Kidney epithelial cell (primary cell): ENCODE measurements around the gene MCMBP. TPM values are rescaled to one million over a fixed set of nuclear protein-coding genes. Genes with fewer than 3 reads are reported as not detected.
A peak's percentile ranks its signal among the peaks of the same experiment; 100 is the strongest.

Experiments used
- DNase-seq: peaks from one replicate; pipeline ENCODE4 v3.0.0-alpha.2; 2010; ENCODE audit warnings: low read depth
- H3K27me3 ChIP-seq: 2 replicates; pipeline ENCODE4 v1.6.0; 2011; ENCODE audit warnings: low read length; ENCODE audit not compliant: control insufficient read depth, insufficient read depth
- H3K36me3 ChIP-seq: 2 replicates; pipeline ENCODE4 v1.5.1; 2011; ENCODE audit warnings: low read length; ENCODE audit not compliant: control insufficient read depth, insufficient read depth
- H3K4me3 ChIP-seq: 2 replicates; pipeline ENCODE4 v1.5.1; 2011; ENCODE audit warnings: low read depth, mild to moderate bottlenecking, control low read depth, low read length
- total RNA-seq: library from RNA; depleted of rRNA; stranded (reverse); fragments of >200 nt; gene quantifications from 2 replicates; pipeline ENCODE4 v1.2.3, GENCODE V29; 2015
- TF ChIP-seq, protein P1 (sequence below): IDR thresholded peaks from 2 replicates; pipeline ENCODE4 v1.5.1; 2011; ENCODE audit warnings: mild to moderate bottlenecking, moderate library complexity, low read length, control low read depth, inconsistent platforms; ENCODE audit not compliant: insufficient read depth, poor library complexity, severe bottlenecking

Gene MCMBP
- total RNA-seq, 1 donor from 2014 or later = 45.2 TPM

DNA sequence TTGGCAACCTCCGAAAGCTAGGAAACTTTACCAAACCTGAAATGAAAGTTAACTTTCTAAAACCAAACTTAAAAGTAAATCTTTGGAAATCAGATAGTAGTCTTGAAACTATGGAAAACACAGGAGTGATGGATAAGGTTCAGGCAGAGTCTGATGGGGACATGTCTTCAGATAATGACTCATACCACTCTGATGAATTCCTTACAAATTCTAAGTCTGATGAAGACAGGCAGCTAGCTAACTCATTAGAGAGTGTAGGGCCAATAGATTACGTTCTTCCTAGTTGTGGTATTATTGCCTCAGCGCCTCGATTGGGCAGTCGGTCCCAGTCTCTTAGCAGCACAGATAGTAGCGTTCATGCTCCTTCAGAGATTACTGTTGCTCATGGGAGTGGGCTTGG is 45.9 kb downstream of the MCMBP start:
- no peak overlapping the region for H3K4me3 ChIP-seq
- peaks cover under 1% of the 10 kb centered on the region for H3K36me3 ChIP-seq
- H3K27me3 ChIP-seq = no peaks in the 10 kb centered on the region
- TF ChIP-seq, protein P1, sequence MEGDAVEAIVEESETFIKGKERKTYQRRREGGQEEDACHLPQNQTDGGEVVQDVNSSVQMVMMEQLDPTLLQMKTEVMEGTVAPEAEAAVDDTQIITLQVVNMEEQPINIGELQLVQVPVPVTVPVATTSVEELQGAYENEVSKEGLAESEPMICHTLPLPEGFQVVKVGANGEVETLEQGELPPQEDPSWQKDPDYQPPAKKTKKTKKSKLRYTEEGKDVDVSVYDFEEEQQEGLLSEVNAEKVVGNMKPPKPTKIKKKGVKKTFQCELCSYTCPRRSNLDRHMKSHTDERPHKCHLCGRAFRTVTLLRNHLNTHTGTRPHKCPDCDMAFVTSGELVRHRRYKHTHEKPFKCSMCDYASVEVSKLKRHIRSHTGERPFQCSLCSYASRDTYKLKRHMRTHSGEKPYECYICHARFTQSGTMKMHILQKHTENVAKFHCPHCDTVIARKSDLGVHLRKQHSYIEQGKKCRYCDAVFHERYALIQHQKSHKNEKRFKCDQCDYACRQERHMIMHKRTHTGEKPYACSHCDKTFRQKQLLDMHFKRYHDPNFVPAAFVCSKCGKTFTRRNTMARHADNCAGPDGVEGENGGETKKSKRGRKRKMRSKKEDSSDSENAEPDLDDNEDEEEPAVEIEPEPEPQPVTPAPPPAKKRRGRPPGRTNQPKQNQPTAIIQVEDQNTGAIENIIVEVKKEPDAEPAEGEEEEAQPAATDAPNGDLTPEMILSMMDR = no peak
- DNase-seq = no peak

DNA sequence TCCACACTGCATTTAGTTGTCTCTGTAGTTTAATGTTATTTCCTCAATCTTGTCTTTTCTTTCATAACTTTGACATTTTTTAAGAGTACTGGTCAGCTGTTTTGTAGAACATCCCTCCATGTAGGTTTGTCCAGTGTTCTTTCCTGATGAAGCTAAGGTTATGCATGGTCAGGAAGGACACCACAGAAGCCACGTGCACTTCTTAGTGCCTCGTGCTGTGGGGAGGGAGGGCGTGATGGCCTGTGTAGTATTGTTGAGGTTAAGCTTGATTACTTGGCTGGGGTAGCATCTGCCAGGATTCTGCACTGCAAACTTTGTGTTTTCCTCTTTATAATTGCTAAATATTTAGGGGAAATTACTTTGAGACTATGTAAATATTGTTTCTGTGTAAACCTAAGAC is 48.3 kb downstream of the MCMBP start:
- Histone ChIP-seq H3K36me3 (no peaks in the 10 kb centered on the region), H3K27me3 (no peaks in the 10 kb centered on the region), H3K4me3 (no peak overlapping the region)
- no peak for DNase-seq
- TF ChIP-seq, protein P1 = no peak

DNA sequence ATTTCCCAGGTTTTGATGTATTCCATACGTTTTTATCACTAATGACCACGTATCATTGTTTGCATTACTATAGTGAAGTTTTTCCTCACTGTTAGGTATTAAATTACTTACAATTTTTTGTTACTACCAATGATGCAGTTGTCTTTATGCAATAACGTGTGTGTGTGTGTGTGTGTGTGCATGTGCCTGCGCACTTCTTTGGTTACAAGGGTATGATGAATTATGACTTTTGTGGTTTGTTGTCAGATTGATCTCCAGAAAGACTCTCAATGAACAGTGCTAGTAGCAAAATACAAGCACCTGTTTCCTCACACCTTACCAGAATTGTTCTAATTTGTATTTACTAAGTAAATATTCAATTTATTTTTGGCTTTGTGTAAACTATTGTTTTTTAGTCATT is 51.5 kb downstream of the MCMBP start:
- Histone ChIP-seq H3K4me3 (no peak overlapping the region), H3K27me3 (no peaks in the 10 kb centered on the region), H3K36me3 (no peaks in the 10 kb centered on the region)
- TF ChIP-seq, protein P1 = no peak
- no peak for DNase-seq

DNA sequence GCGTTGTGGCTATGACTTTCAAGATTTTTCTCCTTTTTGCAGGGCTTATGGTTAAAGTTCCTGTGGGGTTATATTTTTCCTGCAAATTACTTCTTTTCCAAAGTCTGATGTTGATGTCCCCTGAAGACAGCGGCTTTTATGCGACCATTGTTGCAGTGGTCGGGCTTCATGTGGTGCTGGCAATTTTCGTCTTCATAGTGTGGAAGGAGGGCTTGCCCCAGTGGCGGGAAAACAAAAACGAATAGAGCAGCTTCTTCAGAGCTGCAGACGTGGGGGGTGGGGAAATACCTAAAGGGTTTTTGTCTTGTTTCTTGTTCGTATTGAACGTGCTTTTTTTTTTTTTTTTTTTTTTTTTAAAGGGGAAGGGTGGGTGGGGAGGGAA is 53.8 kb downstream of the MCMBP start:
- TF ChIP-seq, protein P1 = no peak
- Histone ChIP-seq H3K36me3 (no peaks in the 10 kb centered on the region), H3K27me3 (no peaks in the 10 kb centered on the region), H3K4me3 (peak overlapping the region; percentile 44)
- DNase-seq = no peak

DNA sequence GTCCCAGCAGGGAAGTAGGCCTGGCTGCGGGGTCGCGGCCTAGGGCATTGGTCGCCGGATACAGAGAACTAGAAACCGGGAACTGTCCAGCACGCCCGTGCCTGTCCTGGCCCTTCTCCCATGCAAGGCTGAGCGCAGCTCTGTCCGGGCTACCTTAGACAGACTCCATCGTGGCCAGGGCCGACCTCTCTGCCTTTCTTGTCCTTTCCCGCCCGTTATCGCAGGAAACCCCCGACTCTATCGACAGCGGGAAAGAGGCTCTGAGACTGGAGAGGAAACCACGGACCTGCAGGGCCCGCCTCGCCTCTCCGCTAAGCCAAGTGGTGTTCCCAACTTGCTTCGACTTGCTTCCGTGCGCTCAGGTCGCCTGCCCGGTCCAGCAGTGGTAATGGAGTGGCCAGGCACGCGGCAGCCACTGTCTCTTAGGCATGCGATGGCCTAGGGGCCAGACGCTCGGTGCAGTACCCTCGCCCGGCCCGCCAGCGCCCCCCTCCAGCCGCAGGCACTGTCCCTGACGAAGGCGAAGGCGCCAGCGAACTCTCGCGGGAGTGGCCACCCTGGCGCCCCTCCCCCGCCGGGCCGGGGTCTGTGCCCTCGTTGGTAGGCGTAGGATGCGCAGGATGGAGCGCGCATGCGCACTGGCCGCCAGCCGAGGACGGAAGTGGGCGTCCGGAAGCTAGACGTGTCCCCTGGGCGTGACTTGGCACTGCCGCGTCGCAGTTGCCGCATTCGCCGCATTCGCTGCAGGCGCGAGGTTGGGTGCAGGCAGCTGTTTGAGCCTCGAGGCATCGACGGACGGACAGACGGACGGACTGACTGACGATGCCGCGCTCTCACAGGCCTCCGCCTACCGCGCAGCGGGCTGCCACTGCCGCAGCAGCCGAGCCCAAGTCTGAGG is 54.4 kb downstream of the MCMBP start:
- Histone ChIP-seq H3K27me3 (no peaks in the 10 kb centered on the region), H3K4me3 (peak overlapping the region; percentile 44), H3K36me3 (no peaks in the 10 kb centered on the region)
- DNase-seq = no peak
- TF ChIP-seq, protein P1 = no peak

DNA sequence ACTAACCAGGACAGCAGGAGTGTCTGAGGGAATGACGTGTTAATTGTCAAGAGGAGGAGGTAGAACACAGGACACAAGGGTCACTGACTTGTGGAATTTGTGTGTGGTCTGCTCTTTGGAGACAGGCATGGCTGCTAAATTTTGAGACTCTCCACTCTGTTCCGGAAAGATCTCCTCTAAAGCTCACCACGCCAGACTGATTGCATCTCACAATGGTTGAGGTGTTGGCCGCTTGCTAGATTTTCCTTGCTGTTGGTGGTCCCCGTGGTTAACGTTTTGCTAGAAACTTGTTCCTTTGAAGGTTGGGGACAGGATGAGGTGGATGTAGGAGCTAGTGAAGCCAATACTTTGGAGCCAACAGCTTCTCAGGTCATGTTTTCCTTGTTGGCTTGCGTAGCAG is 57.0 kb downstream of the MCMBP start:
- Histone ChIP-seq H3K27me3 (no peaks in the 10 kb centered on the region), H3K36me3 (no peaks in the 10 kb centered on the region), H3K4me3 (no peak overlapping the region)
- DNase-seq = no peak
- TF ChIP-seq, protein P1 = no peak
